ENCODE results near the gene APAF1. TPM values are rescaled to one million over a fixed set of nuclear protein-coding genes. Genes with fewer than 3 reads are reported as not detected.
A peak's percentile ranks its signal among the peaks of the same experiment; 100 is the strongest.

The APAF1 gene
- total RNA-seq, 1 donor from 2014 or later = 3.8 TPM

DNA sequence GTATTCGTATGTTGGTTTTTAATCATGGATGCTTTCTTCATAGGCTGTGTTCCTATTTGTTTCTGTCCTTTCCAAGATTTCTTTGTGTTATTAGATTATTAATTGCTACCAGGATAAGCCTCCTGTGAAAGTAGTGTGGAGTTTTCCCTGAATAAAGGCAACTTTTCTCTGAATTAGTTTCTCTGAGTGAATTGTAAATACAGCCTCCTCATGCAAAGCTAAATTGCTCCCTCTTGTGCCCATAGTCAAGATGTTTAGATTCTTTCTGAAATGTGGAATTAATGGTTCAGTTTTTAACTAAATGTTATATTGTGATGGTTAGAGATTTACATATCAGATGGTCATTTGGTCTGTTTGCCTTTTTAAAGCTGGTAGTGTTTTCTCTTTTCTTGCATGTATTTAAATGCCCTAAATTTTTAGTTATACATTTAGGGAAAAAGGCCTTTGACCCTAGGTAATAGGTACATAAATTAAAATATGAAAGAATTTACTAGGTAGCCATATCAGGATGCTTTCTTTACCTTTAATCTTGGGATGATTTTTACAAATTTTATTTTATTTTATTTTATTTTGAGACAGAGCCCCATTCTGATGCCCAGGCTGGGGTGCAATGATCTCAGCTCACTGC is 8.9 kb downstream of the APAF1 start:
- intact Hi-C loops (cut with micrococcal nuclease) = no loop called here
- ATAC-seq (peak; percentile 17), DNase-seq (no peak)

DNA sequence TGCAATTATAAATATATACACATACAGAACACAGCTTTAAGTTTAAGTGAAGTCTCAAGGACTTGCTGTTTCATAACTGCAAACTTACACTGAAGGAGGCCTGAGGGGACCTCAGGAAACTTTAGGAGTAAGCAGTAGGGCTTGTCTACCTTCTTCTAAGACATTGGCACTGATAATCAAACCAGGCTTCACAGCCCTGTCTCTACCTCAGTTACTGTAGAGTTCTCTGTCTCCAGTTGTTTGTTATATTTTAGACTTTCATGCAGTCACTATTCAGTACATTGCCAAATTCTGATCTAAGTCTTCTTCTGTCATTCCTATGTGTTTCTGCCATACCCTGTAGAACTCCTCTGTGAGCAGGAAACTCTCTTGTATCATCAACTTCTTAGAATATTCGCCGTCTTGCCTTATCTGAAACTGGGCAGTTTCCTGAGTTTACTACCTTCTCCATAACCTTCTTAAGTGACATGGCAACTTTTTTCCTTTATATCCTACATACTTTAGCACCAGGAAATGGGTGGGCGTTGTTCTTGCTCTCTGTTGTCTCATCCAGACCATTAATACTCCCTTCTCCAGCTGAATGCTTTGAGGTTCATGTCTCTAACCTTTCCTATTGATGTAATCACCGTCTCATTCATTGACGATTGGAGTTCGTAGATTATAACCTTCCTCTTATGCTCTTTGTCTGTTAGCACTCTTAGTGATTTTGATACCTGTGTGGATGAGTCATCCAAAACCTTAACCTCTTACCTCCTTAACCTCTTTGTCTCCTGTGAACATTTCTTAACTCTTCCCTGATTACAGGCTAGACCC is 11.4 kb downstream of the APAF1 start:
- intact Hi-C loops (cut with micrococcal nuclease) = no loop called here
- ATAC-seq (no peak), DNase-seq (no peak)

DNA sequence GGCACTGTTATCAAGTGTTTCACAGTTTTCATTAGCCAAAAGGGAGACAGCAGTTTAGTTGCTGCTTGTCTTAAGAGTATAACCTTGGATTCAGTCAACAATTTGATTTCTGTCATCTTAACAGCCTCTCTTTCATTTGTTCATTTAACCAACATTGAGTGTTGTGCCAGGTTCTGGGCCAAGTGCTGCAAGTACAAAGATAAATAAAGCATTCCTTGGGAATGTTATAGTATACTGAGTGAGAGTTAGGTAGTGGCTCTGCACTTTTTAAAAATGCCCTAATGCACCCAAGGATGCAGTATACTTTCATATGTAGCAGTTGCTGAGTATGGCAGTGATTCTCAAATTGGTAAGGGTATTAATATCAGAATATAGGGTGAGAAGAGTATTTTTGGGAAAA is 15.4 kb downstream of the APAF1 start:
- intact Hi-C loops (cut with micrococcal nuclease) = no loop called here
- ATAC-seq = no peak
- DNase-seq = no peak

DNA sequence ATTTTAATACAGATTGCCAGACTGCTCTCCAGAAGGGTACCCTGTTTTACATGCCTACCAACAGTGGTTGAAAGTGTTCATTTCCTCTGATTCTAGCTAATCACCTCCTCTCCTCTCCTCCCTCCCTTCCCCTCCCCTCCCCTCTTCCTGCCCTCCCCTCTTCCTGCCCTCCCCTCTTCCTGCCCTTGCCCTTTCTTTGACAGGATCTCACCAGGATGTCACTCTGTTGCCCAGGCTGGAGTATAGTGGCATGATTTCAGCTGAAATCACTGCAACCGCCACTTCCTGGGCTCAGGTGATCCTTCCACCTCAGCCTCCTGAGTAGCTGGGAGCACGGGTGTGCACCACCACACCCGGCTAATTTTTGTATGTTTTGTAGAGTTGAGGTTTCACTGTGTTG is 24.7 kb downstream of the APAF1 start:
- DNase-seq = no peak
- intact Hi-C loops (cut with micrococcal nuclease) = no loop called here
- ATAC-seq = no peak

DNA sequence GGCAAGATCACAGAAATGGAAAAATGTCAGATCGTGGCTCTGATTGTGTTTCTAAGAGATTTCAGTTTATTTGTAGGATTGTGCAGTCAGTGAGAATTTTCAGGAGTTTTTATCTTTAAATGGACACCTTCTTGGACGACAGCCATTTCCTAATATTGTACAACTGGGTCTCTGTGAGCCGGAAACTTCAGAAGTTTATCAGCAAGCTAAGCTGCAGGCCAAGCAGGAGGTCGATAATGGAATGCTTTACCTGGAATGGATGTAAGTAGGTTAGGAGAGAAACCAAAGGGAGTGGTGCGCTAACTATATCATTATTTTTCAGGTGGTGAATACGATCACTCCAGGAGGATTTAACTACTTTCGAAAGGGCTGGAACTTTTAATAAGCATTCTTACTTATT is 26.4 kb downstream of the APAF1 start:
- DNase-seq (no peak), ATAC-seq (no peak)
- intact Hi-C loops (cut with micrococcal nuclease) = no loop called here

DNA sequence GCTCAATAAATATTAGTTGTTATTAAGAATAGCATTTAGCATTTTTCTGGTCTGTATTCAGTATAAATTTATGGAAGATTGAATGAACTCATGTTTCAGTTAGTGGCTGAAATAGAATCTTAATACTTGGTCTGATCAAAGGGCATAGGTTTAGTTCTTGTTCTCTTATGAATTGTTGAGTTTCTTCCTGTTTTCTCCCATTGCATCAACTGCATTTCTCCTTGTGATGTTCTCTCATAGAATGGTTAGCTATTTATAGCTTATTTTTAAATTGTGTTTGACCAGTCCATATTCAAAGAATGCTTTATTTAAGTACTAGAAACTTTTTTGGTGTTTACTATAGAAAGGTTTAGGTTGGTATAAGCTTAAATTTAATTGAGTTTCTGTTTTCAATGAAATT is 29.8 kb downstream of the APAF1 start:
- intact Hi-C loops (cut with micrococcal nuclease) = no loop called here
- no peak for ATAC-seq
- DNase-seq = no peak

DNA sequence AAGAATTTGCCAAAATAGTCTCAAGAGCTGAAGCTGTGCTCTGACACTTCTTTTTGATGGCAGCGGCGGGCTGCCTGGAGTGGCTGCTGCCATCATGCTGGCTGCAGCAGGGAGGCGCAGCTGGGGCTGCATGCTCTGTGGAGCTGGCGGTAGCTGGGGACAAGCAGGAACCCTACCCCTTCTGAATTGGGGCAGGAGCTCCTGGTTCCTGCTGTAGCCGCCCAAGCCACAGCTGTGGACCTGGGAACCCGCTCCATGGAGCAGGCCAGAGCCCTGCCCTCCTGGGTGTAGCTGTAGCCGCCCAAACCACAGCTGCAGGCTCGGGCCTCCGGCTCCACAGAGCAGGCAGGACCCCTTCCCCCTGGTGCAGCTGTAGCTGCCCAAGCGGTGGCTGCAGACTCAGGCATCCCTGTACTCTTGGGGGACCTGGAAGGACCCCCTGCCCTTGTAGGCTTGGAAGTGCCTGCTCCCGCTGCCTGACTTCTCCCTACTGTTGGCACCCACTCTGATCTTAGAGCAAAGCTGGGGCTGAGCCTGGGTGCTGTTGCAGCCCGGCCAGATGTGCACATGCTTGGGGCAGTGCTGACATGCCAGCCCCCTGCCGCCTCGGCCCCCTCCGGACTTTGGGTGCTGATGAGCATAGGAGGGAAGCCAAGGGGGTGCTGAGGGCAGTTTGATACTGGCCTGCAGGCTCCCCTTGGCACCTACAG is 33.3 kb downstream of the APAF1 start:
- no peak for ATAC-seq
- no peak for DNase-seq
- intact Hi-C loops (cut with micrococcal nuclease) = no loop called here

DNA sequence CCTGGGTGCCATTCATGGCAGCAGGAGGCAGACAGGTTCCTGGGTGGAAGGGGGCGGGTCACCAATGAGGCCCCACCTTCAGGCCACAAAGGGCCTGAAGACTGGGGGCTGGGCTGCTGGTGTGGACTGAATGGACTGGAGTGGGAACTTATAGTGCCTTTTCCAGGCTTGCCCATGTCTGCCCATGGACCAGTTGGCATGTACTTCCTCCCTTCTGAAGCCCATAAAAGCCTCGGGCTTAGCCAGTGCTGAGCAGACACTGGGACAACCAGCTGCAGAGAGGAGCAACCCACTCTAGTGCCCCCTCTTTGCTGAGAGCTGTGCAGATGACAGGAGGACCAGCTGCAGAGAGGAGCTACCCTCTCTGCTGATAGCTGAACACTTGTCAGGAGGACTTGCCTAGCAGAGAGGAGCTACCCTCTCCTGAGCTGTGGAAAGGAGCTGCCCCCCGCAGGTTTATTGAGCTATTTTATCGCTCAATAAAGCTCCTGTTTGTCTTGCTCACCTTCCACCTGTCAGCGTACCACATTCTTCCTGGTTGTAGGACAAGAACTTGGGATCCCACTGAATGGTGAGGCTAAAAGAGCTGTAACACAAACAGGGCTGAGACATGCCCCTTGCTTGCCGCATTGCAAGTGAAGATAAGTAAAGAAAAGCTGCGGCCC is 34.0 kb downstream of the APAF1 start:
- ATAC-seq = no peak
- DNase-seq = no peak
- intact Hi-C loops (cut with micrococcal nuclease) = no loop called here

DNA sequence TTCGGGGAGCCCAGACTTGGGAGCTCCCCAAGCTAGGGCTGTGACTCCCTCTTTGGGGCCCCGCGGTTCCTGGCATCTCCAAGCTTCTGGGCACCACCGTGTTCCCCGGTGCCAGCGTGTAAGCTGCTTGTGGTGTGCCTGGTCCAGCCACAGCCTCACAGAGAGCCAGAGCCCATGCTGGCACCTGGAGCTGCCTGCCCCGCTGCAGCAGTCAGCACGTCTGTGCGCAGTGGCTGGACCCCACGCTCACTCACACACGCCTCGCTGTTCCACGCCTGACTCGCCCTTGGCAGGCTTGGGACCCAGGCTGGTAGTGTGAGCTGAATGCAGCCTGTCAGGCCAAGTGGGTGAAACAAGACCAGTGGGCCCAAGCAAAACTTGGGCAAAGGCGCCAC is 34.5 kb downstream of the APAF1 start:
- ATAC-seq = no peak
- intact Hi-C loops (cut with micrococcal nuclease) = no loop called here
- no peak for DNase-seq

DNA sequence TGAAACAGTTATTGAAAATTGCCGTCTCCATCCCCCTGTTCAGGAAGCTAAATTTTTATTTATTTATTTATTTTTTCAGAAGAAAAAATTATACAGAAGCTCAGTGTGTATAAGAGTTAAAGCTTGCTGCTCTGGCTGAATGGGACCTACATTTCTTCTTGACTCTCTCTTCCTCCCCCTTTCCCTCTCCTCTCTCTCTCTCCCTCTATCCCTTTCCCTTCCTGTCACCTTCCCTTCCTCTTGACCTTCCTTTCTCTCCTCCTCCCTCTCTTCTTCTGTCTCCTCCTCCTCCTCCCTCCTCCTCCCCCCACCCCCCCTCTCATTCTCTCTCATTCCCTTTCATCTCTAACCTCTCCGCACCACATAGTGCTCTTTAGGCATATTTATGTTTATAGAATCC is 39.1 kb downstream of the APAF1 start:
- ATAC-seq (no peak), DNase-seq (no peak)
- intact Hi-C loops (cut with micrococcal nuclease) = no loop called here

DNA sequence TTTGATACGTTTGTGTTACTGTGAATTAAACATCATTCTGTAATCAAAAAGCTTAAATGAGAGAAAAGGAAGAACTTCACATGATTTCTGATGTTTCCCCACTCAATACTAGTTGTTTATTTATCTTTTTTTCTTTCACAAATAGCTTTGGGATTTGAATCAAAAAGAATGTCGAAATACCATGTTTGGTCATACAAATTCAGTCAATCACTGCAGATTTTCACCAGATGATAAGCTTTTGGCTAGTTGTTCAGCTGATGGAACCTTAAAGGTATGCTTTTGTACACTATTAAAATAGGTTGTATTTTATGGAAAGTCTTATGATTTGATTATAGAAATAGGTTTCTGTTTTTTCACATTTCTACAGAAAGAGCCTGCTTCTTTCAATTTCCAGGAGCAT is 41.5 kb downstream of the APAF1 start:
- intact Hi-C loops (cut with micrococcal nuclease) = no loop called here
- DNase-seq (no peak), ATAC-seq (no peak)

DNA sequence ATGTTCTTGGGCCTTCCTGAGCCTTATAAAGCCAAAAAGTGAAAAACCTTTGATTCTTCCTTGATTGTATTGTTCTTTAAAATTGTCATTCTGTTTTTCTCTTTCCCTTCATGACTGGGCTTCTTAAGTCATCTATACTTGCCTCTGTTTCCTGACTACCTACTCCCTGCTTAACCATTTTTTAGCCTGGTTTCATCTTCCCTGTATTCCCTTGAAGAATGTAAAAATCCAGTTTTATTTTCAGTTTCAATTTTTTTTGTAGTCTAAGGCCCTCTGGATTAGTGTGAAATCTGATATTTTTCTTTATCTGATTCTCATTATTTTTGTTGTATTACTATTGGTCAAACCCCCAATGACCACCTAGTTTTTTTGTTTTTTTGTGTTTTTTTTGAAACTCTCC is 46.3 kb downstream of the APAF1 start:
- DNase-seq (no peak), ATAC-seq (no peak)
- intact Hi-C loops (cut with micrococcal nuclease) = no loop called here

DNA sequence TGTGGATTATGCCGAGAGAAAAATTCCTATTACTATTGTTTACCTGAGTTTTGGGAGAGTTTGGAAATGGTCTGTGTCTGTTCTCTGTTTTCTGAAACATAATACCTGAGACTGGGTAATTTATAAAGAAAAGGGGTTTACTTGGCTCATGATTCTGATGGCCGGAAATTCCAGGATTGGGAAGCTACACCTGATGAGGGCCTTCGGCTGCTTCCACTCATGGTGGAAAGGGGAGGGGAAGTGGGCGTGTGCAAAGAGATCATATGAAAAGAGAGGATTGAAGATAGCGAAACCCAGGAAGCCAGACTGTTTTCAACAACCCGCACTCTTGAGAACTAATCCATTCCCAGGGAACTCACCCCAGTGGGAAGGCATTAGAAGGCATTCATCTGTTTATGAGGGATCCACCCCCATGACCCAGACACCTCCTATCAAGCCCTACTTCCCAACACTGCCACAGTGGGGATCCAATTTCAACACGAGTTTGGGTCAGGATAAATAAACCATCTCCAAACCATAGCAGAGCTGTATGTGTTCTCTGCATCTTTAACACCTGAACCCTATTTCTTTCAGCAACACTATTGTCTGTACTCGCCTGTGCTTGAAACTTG is 51.1 kb downstream of the APAF1 start:
- intact Hi-C loops (cut with micrococcal nuclease) = loop anchor here (5.0 kb wide), 1 partner anchor 301 kb away; no protein-coding TSS in a partner anchor
- no peak for DNase-seq
- no peak for ATAC-seq

DNA sequence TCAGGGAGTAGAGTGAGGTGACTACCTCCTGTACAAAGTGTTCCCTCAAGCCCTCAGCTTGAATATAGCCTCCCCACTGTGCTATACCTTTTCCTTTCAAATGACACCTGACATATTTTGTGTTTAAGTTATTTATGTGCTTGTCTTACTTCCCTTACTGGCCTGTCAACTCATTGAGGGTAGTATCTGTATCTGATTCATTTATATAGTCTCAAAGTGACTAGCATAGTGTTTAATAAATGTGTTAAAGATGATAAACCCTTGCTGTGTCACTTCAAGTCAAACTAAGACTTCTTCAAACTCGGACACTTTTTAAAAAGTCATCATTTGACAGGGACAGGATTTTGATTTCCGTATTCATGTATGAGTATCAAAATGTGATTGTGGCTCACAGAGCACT is 52.1 kb downstream of the APAF1 start:
- ATAC-seq (no peak), DNase-seq (no peak)
- intact Hi-C loops (cut with micrococcal nuclease) = loop anchor here (5.0 kb wide), 1 partner anchor 300 kb away; no protein-coding TSS in a partner anchor

DNA sequence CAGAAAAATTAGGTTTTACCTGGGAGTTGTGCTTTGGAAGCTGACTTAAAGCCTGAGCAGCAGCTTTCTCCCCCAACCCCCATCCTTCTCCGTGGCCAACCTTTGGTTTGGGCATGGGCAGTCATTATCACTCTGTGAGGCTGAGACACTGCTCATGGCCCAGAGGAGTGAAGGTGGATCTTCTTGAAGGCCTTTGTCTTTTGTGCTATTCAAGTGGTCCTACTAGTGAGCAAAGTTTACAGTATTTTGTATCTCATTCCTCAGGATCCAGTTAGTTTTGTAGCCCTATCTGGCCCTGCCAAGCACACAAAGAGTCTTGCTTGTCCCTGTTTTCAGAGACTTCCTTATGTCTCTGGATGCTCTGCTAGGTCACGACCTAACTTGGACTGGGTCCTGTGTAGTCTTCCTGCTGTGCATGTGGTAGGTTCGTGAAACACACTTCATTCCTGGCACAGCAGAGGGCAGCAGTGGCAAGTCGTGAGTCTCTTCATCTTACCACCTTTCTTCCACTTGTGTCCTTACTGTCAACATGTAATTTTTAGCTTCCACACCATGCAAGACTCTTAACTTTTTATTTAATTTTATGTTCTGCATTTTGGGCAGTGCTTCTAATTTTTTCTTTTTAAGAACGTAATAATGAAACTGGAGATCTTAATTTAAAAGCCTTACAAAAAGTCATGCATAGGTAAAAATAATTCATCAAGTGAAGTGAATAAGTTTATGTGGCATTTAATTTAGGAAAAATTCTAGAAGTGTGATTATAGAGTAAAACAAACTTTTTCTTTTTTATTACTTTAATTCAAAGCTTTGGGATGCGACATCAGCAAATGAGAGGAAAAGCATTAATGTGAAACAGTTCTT is 53.7 kb downstream of the APAF1 start:
- DNase-seq = peak; percentile 51
- peak; percentile 94 for ATAC-seq
- intact Hi-C loops (cut with micrococcal nuclease) = loop anchor here (5.0 kb wide), 1 partner anchor 298 kb away; no protein-coding TSS in a partner anchor

DNA sequence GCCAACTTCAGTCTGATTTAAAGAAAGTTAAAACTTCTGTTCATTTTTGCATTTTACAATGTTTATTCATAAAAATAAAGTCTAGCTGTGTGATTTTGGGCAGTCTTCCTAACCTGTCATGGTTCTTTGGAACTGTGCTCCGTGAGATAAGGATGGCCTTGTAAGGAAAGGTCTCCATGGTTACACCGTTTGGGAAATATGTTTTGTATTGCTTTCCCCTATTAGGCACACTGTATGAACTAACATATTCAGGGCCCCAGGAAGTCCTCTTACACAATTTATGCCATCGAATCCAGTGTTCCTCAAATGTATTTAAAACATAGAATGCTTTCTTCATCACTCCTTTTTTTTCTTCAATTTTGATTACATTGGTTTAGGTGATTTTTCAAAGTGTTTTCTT is 54.5 kb downstream of the APAF1 start:
- intact Hi-C loops (cut with micrococcal nuclease) = loop anchor here (5.0 kb wide), 1 partner anchor 298 kb away; no protein-coding TSS in a partner anchor
- peak; percentile 88 for ATAC-seq

DNA sequence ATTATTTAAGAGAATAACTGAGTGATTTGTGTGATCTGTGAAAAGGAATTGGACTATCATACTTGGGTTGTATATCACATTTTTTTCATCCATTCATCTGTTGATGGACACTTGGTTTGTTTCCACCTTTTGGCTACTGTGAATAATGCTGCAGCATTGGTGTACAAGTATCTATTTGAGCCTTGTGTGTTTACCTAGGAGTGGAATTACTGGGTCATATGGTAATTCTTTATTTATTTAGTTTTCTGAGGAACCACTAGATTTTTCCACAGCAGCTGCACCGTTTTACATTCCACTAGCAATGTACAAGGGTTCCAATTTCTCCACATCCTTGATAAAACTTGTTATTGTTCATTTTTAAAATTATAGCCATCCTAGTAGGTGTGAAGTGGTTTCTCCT is 56.1 kb downstream of the APAF1 start:
- intact Hi-C loops (cut with micrococcal nuclease) = no loop called here
- DNase-seq = no peak
- no peak for ATAC-seq

More for the DNA sequence above, 54.5 kb downstream of the APAF1 start:
- DNase-seq = no peak

DNA sequence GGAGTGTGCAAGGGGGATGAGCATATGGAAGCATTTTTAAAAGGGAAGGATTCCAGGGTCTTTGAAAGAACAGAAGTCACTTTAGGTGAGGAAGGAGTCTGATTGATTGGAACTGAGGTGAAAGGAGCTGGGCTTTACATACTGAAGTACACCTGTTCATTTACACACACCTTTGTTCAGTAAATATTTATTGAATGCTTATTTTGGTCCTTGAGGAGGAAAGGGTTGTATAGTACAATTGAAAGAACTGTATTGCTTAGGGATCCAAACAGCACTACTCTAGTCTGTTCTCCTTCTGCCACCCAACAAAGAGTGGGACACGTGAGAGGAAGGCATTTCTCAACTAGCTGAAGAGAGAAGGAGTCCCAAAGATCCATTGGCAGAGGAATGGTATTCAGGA is 63.9 kb downstream of the APAF1 start:
- ATAC-seq (no peak), DNase-seq (no peak)
- intact Hi-C loops (cut with micrococcal nuclease) = no loop called here

Data from left ventricle myocardium superior (tissue), 1 donor.